OCI-LY1 (cell line): ENCODE measurements around the gene PTPRN2.

ENCODE experiments used
- H2AFZ ChIP-seq: fragments of 200-600 bp; sonication (generic), shearing (Covaris generic); 2 replicates; pipeline ENCODE4 v1.6.0; 2014; ENCODE audit warnings: antibody characterized with exemption, mild to moderate bottlenecking, low read length
- H3F3A ChIP-seq: fragments of 200-600 bp; sonication (generic), shearing (Covaris generic); 2 replicates; pipeline ENCODE4 v1.6.0; 2014; ENCODE audit warnings: mild to moderate bottlenecking, antibody characterized with exemption, low read length, moderate library complexity; ENCODE audit not compliant: insufficient read depth
- H3K27ac ChIP-seq: fragments of 200-600 bp; sonication (generic); 2 replicates; pipeline ENCODE4 v1.5.1; 2014; ENCODE audit warnings: low read length, mixed run types, mild to moderate bottlenecking, low read depth; ENCODE audit not compliant: poor library complexity, severe bottlenecking
- H3K27me3 ChIP-seq: fragments of 200-600 bp; sonication (generic); 2 replicates; pipeline ENCODE4 v1.6.0; 2014; ENCODE audit warnings: antibody characterized with exemption, mild to moderate bottlenecking, low read length, moderate library complexity; ENCODE audit not compliant: insufficient read depth
- H3K36me3 ChIP-seq: fragments of 200-600 bp; sonication (generic); 2 replicates; pipeline ENCODE4 v1.6.1; 2014; ENCODE audit warnings: mild to moderate bottlenecking, antibody characterized with exemption, low read length, moderate library complexity, mixed read lengths; ENCODE audit not compliant: insufficient read depth
- H3K4me1 ChIP-seq: fragments of 200-600 bp; sonication (generic); 2 replicates; pipeline ENCODE4 v1.5.1; 2014; ENCODE audit warnings: mild to moderate bottlenecking, low read length, moderate library complexity; ENCODE audit not compliant: insufficient read depth, severe bottlenecking
- H3K4me2 ChIP-seq: fragments of 200-600 bp; sonication (generic), shearing (Covaris generic); 2 replicates; pipeline ENCODE4 v1.6.1; 2014; ENCODE audit warnings: low read length
- H3K4me3 ChIP-seq: fragments of 200-600 bp; sonication (generic); 2 replicates; pipeline ENCODE4 v1.5.1; 2014; ENCODE audit warnings: low read length, low read depth, mild to moderate bottlenecking, mixed read lengths; ENCODE audit not compliant: poor library complexity, severe bottlenecking
- H3K79me2 ChIP-seq: fragments of 200-600 bp; shearing (Covaris generic); 2 replicates; pipeline ENCODE4 v1.6.1; 2016; ENCODE audit warnings: mixed run types, low read length, mixed read lengths; ENCODE audit not compliant: insufficient read depth
- H3K9ac ChIP-seq: fragments of 200-600 bp; sonication (generic), shearing (Covaris generic); 2 replicates; pipeline ENCODE4 v1.6.1; 2014; ENCODE audit warnings: mild to moderate bottlenecking, low read length, mixed read lengths
- H3K9me2 ChIP-seq: fragments of 200-600 bp; sonication (generic), shearing (Covaris generic); 2 replicates; pipeline ENCODE4 v1.6.1; 2014; ENCODE audit warnings: low read depth, mild to moderate bottlenecking, low read length, mixed read lengths
- H3K9me3 ChIP-seq: fragments of 200-600 bp; shearing (Covaris generic); 2 replicates; pipeline ENCODE4 v1.6.1; 2014; ENCODE audit warnings: low read length, mixed read lengths
- H4K20me1 ChIP-seq: fragments of 200-600 bp; sonication (generic), shearing (Covaris generic); 2 replicates; pipeline ENCODE4 v1.6.0; 2016; ENCODE audit warnings: mild to moderate bottlenecking, low read length; ENCODE audit not compliant: insufficient read depth
- CTCF ChIP-seq: fragments of 200-600 bp; sonication (generic), shearing (Covaris generic); IDR thresholded peaks from 2 replicates; pipeline ENCODE4 v1.5.1; 2017; ENCODE audit warnings: mild to moderate bottlenecking, antibody characterized with exemption, low read length, moderate library complexity, mixed read lengths
- EZH2 ChIP-seq: fragments of 200-600 bp; sonication (generic), shearing (Covaris generic); IDR thresholded peaks from 2 replicates; pipeline ENCODE4 v1.8.0; 2017; ENCODE audit warnings: borderline replicate concordance, mixed run types, mild to moderate bottlenecking, antibody characterized with exemption, low read length, moderate library complexity, mixed read lengths

The PTPRN2 gene

GRCh38 chr7:158414486-158414961 is 173.1 kb downstream of the PTPRN2 start:
- Histone ChIP-seq H3K4me2 (no peak overlapping the region), H3K36me3 (no peaks in the 10 kb centered on the region), H3K27me3 (peaks cover 9% of the 10 kb centered on the region; the same call in 1 of the 2 replicates), H3K9me2 (no peaks in the 10 kb centered on the region), H3K27ac (no peak overlapping the region), H4K20me1 (no peaks in the 10 kb centered on the region), H3K9me3 (peaks cover 5% of the 10 kb centered on the region; the same call in 1 of the 2 replicates), H3K4me3 (no peak overlapping the region), H3K79me2 (no peaks in the 10 kb centered on the region), H3K9ac (no peak overlapping the region), H2AFZ (no peak overlapping the region), H3K4me1 (no peaks in the 10 kb centered on the region), H3F3A (no peaks in the 10 kb centered on the region)
- TF ChIP-seq EZH2 (no peak), CTCF (no peak)

GRCh38 chr7:158414002-158414401 is 173.6 kb downstream of the PTPRN2 start:
- Histone ChIP-seq H2AFZ (no peak overlapping the region), H3K4me1 (no peaks in the 10 kb centered on the region), H3K79me2 (no peaks in the 10 kb centered on the region), H3K36me3 (no peaks in the 10 kb centered on the region), H3F3A (no peaks in the 10 kb centered on the region), H3K4me2 (no peak overlapping the region), H3K4me3 (no peak overlapping the region), H3K9ac (no peak overlapping the region), H3K9me2 (no peaks in the 10 kb centered on the region), H3K27me3 (peaks cover 6% of the 10 kb centered on the region; the same call in 1 of the 2 replicates), H3K9me3 (peaks cover 4% of the 10 kb centered on the region; the same call in 1 of the 2 replicates), H4K20me1 (no peaks in the 10 kb centered on the region), H3K27ac (no peak overlapping the region)
- TF ChIP-seq EZH2, result no peak
- TF ChIP-seq CTCF, result no peak

GRCh38 chr7:158411232-158411950 is 176.2 kb downstream of the PTPRN2 start:
- Histone ChIP-seq H2AFZ (no peak overlapping the region), H3K27ac (no peak overlapping the region), H3K4me2 (no peak overlapping the region), H3K9me3 (no peaks in the 10 kb centered on the region), H3K9me2 (no peaks in the 10 kb centered on the region), H3K4me1 (no peaks in the 10 kb centered on the region), H3K79me2 (no peaks in the 10 kb centered on the region), H3F3A (no peaks in the 10 kb centered on the region), H3K36me3 (no peaks in the 10 kb centered on the region), H4K20me1 (no peaks in the 10 kb centered on the region), H3K27me3 (no peaks in the 10 kb centered on the region), H3K4me3 (no peak overlapping the region), H3K9ac (no peak overlapping the region)
- TF ChIP-seq CTCF (no peak), EZH2 (no peak)
